Tibial nerve (tissue), 4 donors: Measurements from ENCODE around the gene PLA2G2A.

ENCODE experiments used
- CTCF ChIP-seq, 5 experiments: fragments of 200-600 bp in 3 of 5; fragments of 450-650 bp in 2 of 5; sonication (generic) in 3 of 5; IDR thresholded peaks; one replicate each; pipeline ENCODE4 v1.5.1; 2016 to 2019; ENCODE audit warnings: antibody characterized with exemption in 5 of 5, mild to moderate bottlenecking in 3 of 5, moderate library complexity in 2 of 5
- EP300 ChIP-seq, 2 donors: sonication (generic); formaldehyde crosslinking; IDR thresholded peaks; one replicate each; pipeline ENCODE4 v1.6.1; 2017; ENCODE audit warnings: antibody characterized with exemption in 2 of 2, mild to moderate bottlenecking in 1 of 2

DNA sequence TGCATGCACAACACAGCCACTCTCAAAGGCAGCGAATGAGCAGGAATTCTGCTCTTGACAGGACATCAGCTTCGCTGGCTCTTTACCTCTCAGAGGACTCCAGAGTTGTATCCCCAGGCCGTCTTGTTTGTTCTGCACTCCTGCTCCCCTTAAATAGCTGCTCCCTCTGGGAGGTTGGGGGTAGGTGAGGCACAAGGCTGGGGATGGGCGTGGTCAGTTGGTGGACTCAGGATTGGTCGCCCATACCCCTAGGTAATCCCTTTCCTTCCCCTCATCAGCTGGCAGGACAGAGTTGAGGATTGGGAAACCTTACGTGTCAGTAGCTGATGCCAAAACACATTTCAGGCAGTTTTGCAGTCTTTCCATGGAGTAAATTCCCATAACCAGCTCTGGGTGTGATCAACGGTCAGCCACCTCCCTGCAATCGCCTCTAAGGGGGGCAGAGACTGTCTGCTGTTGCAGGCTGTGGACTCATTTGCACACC, at the start of gene PLA2G2A:
- TF ChIP-seq CTCF (IDR thresholded peaks at IDR 0.05) (no peak), EP300 (IDR thresholded peaks at IDR 0.05) (peak in 1 of 2 donors; percentile 71)
